ENCODE data around the gene GSTA4. TPM values are rescaled to one million over a fixed set of nuclear protein-coding genes. Genes with fewer than 3 reads are reported as not detected.

The GSTA4 gene
- total and polyA plus RNA-seq, 2 of the 8 experiments (the other 6 are each of a cell fraction or from before 2014, with no cell fraction given), result 13.9 to 21.6 TPM

GRCh38 chr6:52929321-52930164, 65.5 kb downstream of the GSTA4 start (continued):
- no peak for TF ChIP-seq POLR2AphosphoS5 (IDR thresholded peaks at IDR 0.05; ENCODE audit: low read depth, low read length)
- TF ChIP-seq RXRA (IDR thresholded peaks at IDR 0.05; ENCODE audit: insufficient read depth, low read depth, low read length), result no peak
- TF ChIP-seq CREB1 (IDR thresholded peaks at IDR 0.05), result no peak

Other genes starting within 250 kb of the GSTA4 start
- gene GSTA2, start 231.8 kb downstream of the GSTA4 start, total RNA-seq (2021; fragmentation: NEBNext Ultra II Directional; extraction: Animal tissue kit (Norgen Biotek cat#: 25700)), result not detected in 2 replicates
- gene GSTA2, start 231.8 kb downstream of the GSTA4 start, polyA plus RNA-seq (2011; rRNA removed), result 0.05 TPM in 1 of 2 replicates, not detected in the other
- not detected in 2 replicates for gene GSTA1, start 191.5 kb downstream of the GSTA4 start, total RNA-seq (2021; fragmentation: NEBNext Ultra II Directional; extraction: Animal tissue kit (Norgen Biotek cat#: 25700))
- gene GSTA1, start 191.5 kb downstream of the GSTA4 start, polyA plus RNA-seq (2011; rRNA removed), result 0.08 TPM in 1 of 2 replicates, not detected in the other
- not detected in 2 replicates for gene GSTA5, start 154.5 kb downstream of the GSTA4 start, total RNA-seq (2021; fragmentation: NEBNext Ultra II Directional; extraction: Animal tissue kit (Norgen Biotek cat#: 25700))
- gene GSTA5, start 154.5 kb downstream of the GSTA4 start, polyA plus RNA-seq (2011; rRNA removed), result not detected in 2 replicates
- not detected in 2 replicates for gene GSTA3, start 85.6 kb downstream of the GSTA4 start, total RNA-seq (2021; fragmentation: NEBNext Ultra II Directional; extraction: Animal tissue kit (Norgen Biotek cat#: 25700))
- gene GSTA3, start 85.6 kb downstream of the GSTA4 start, polyA plus RNA-seq (2011; rRNA removed), result not detected in 2 replicates
- gene CILK1, start 66.5 kb upstream of the GSTA4 start, total RNA-seq (2021; fragmentation: NEBNext Ultra II Directional; extraction: Animal tissue kit (Norgen Biotek cat#: 25700)), result 9.6 and 10.3 TPM in 2 replicates
- gene CILK1, start 66.5 kb upstream of the GSTA4 start, polyA plus RNA-seq (2011; rRNA removed), result 2.9 and 3.7 TPM in 2 replicates
- 50.9 and 58.8 TPM in 2 replicates for gene FBXO9, start 70.1 kb upstream of the GSTA4 start, total RNA-seq (2021; fragmentation: NEBNext Ultra II Directional; extraction: Animal tissue kit (Norgen Biotek cat#: 25700))
- gene FBXO9, start 70.1 kb upstream of the GSTA4 start, polyA plus RNA-seq (2011; rRNA removed), result 41.3 and 44.2 TPM in 2 replicates
- not detected in 2 replicates for gene GCM1, start 153.6 kb upstream of the GSTA4 start, total RNA-seq (2021; fragmentation: NEBNext Ultra II Directional; extraction: Animal tissue kit (Norgen Biotek cat#: 25700))
- gene GCM1, start 153.6 kb upstream of the GSTA4 start, polyA plus RNA-seq (2011; rRNA removed), result 0.02 TPM in 1 of 2 replicates, not detected in the other

All from H1 (cell line).